GM04503 (cell line): ENCODE data around the gene PGM3.

Source experiments
- DNase-seq: peaks from one replicate; pipeline ENCODE4 v3.0.0-alpha.2; 2012; ENCODE audit warnings: low read depth

Gene PGM3

DNA sequence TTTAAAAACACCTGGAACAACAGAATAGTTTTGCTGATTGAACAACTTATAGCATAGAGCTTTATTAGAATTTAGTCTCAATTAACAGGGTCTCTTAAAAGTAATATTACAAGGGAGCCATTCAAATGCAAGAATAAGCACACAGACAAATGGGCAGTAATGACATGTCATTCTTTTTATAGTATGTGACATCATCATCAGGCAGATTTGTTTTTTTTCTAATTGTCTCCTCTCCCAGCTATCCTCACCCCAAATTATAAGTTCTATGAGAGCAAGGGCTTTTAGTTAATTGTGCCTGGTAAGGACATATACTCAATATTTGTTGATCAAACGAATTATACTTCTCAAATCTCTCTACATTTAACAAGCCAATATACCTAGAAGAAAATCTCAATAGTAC, 11.0 kb downstream of the PGM3 start:
- DNase-seq = no peak

DNA sequence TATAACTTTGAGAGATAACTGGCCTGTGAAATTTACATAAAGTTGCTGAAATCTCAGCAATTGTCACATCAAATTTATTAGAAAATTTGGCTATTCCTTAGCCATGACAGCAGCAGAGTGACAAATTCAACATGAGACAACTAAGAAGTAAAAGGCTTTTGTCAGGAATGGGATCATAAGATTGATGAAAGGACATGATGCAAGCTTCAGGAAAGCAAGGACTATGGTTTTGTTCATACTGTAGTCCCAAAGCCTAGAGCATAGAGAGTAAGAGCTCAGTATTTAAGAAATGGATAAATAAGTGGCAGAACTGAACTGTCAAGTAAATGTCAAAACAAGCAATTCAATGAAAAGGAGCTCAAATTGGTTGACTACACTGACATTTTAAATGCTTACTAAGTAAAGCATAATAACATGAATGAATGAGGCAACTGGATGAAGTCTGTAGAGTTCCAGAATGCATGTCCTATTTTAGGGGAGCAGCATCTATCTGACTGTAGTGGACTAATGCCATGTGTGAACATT, 12.6 kb downstream of the PGM3 start:
- DNase-seq = no peak

DNA sequence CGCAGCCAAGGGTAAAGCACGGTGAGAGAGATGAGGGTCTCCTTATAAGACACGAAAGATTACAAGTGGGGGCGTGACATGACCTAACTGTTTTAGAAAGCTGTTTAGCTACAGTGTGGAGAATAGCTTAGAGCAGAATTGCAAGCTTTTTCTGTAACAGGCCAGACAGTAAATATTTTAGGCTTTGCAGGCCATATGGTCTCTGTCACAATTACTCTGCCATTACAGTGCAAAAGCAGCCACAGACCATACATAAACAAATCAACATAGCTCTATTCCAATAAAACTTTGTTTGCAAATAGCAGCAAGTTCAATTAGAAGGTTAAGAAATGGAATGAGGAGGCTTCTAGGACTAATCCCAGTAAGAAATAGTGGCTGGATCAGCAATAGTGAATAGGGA, 16.8 kb downstream of the PGM3 start:
- no peak for DNase-seq

DNA sequence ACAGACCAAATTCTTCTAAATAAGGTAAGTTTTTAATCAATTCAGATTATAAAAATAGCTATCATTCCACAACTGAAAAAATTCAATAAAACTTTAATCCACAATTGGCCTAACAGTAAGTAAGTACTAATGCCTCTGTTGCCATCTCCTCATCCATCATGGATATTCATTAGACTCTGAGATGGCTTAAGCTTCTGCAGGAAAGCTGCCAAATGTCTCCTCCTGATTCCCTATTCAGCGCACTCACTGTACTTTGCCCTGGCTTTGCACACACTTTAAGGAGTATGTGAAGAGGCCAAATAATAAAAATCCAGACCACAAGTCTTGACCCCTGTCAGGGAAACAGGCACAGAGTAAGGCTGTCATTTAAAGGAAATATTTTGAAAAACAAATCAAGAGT, 23.6 kb downstream of the PGM3 start:
- DNase-seq = no peak

DNA sequence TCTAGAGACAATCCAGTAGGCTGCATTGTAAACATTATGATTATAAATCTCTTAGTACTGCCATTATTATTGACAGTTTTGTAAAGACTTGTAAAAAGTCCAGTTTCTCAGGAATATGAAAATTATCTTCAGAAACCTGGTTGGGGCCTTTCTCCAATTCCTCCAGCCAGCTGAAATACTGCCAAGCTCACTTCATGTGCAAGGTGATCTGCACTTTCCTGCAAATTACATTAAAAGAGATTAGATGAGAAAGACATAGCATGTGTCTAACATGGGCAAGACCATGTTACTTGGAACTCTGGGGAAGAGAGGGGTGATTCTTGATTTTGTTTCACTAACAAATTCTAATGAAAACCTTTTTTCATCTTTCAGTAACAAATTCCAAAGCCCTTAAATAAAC, 24.0 kb downstream of the PGM3 start:
- no peak for DNase-seq

DNA sequence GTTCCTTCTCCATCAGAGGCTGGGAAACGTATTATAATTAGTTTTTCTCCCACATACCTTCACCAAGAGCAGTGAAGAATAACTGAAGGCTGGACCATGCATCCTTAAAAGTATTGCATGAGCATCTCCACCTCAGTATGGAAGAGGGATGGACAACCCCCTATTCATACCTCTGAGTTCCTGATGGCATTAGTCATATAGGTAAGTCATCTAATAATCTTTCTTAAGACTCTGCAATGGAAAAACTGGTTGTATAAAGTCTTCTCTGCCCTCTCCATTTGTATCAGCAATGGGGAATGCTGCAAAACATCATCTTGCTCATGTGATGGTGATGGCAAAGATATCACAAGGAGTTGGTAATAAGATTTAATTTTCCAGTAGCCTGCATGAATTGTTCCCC, 24.5 kb downstream of the PGM3 start:
- no peak for DNase-seq

DNA sequence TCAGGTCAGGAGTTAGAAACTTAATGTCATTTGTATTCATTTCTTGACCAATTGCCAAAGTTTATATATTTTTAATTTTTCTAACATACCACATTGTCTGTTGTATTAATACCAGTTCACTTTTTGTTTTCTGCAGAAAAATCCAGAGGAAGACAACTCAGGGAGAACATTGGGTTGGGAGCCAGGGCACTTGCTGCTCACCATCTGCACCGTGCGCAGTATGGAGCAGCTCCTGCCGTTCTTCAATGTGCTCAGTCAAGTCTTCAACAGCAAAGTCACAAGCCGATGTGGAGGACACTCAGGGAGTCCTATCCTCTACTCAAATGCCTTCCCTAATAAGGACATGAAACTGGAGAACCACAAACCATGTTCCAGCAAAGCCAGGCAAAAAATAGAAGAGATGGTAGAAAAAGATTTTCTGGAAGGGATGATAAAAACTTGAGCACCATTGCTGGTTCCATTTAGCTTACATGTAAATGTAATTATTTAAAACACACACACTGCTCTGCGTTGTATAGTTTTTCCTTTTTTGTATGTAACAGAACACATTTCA, 25.3 kb downstream of the PGM3 start:
- DNase-seq = no peak

DNA sequence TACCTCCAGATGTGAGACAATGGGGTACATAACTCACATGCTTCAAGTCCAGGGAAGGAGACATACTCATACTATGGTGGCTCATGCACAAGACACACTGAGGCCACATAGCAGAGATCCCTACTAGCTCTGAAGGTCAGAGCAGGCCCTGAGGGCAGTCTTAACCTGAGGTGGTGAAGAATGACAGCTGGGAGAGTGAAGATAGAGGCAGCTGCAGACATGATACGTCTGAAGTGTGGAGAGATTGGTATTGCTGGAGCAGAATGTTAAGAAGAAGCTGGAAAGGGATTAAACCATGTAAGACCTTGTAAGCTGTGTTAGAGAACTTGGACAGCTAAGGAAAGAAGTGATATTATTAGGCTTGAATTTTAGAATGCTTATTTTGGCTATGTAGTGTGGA, 32.9 kb downstream of the PGM3 start:
- DNase-seq = no peak

DNA sequence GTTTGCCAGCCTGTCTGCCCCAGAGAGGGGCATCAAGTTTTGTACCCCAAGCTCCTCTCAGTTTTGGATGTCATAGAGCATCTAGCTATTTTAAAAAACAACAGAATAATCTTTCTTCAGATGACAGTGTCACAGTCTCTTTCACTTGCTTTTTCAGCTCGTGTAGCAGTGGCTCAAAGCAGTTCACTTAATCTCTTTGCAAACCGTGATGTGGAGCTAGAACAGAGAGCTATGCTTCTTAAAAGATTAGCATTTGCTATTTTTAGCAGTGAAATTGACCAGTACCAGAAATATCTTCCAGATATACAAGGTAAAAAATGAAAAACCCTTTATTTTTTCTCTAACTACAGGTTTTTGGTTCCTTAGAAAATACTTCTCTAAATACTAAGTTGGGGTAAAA, 37.3 kb downstream of the PGM3 start:
- no peak for DNase-seq

DNA sequence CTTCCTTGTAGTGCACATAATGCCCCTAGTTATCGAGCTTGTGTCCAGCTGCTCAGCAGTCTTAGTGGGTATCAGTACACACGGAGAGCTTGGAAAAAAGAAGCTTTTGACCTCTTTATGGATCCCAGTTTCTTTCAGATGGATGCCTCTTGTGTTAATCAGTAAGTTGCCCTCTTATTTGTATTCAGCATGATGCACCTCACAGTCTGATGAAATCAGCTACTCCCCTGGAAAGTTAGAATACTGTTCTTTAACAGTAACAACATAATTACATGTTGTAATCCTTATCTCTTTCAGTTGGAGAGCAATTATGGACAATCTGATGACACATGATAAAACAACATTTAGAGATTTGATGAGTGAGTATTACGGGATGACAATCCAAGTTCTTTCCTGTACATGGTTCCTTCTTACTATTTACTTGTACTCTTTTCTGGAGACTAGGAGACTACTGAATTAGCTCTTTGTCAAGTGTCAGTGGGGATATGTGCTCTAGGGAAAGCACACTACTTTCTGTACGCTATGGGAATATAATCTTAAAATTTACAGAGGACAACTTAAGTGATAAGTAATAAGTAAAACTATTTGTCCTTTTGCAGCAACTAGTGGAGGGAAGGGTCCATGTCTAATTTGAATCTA, 39.1 kb downstream of the PGM3 start:
- no peak for DNase-seq

DNA sequence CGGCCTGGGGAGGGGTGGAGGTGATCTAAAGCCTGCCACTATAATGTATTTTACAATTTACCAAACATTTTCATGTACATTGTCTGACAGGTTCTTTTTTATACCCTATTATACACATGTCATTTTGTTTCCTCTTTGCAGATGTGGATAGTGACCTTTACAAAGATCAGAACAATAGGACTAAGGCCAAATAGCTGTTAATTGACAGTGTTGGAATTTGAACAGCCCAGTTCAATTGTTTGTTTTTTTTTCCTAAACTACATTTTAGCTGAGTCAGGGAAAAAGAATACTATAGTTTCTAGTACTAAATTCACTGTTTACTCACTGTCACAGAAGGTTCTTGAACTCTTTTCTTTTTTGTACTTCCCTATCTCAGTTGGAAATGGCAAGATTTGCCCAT, 40.2 kb downstream of the PGM3 start:
- no peak for DNase-seq

DNA sequence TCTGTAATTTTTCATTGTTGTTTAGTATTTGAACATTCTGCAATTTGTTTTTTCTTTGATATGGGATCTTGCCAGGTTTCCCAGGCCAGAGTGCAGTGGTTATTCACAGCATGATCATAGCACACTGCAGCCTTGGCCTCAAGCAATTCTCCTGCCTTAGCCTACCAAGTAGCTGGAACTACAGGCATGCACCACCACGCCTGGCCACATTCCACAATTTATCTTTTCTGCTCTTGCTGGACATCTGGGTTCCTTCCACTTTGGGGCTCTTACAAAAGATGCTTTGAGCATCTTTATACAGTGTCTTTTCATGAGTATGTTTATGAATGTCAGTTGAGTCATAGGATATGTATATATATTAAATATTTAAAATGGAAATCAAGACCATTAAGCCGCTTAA, 42.0 kb downstream of the PGM3 start:
- no peak for DNase-seq

DNA sequence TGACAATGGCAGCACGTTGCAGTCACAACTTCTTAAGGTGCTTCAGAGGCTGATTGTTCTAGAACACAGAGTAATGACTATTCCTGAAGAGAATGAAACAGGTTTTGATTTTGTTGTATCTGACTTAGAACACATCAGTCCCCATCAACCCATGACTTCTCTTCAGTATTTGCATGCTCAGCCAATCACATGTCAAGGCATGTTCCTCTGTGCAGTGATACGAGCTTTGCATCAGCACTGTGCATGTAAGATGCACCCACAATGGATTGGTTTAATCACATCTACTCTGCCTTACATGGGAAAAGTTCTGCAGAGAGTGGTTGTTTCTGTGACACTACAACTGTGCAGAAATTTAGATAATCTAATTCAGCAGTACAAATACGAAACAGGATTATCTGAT, 54.3 kb downstream of the PGM3 start:
- DNase-seq = no peak

DNA sequence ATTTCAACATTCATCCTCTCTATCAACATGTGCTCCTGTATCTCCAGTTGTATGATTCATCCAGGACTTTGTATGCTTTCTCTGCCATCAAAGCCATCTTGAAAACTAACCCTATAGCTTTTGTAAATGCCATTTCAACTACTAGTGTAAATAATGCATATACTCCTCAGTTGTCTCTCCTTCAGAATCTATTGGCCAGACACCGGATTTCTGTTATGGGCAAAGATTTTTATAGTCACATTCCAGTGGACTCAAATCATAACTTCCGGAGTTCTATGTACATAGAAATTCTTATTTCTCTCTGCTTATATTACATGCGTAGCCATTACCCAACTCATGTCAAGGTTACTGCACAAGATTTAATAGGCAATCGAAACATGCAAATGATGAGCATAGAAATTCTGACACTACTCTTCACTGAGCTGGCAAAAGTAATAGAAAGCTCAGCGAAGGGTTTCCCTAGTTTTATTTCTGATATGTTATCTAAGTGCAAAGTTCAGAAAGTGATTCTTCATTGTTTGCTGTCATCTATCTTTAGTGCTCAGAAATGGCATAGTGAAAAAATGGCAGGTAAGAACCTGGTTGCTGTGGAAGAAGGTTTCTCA, 54.8 kb downstream of the PGM3 start:
- no peak for DNase-seq

DNA sequence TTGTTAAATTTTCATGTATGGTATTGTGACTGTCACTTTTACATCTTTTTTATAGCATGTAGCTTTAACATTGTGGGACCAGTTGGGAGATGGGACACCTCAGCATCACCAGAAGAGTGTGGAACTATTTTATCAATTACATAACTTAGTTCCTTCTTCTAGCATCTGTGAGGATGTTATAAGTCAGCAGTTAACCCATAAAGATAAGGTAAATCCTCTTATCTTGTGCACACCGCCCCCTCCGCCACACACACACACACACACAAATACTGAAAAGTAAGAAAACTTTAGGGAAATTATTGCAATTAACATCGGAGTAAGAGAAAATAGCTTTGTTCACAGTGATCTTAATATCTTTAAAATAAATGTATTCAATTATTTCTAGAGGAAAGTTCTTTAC, 60.9 kb downstream of the PGM3 start:
- no peak for DNase-seq

DNA sequence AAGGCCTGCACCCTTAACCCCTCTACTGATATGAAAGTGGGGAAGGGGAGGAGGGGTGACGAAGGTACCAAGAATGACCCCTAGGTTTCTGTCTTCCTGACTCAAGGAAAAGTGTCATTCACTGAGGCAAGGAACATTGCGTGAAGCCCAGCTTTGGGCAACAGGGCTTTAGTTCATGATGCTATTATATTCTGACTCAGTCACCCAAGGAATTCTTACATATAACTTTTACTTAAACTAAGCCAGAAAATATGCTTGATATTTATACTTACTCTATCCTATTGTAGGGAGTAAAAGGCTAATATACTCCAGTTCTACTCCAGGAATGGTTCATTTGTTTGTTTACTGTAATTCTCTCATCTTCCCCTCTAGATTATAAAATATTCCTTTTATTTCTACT, 65.1 kb downstream of the PGM3 start:
- no peak for DNase-seq

DNA sequence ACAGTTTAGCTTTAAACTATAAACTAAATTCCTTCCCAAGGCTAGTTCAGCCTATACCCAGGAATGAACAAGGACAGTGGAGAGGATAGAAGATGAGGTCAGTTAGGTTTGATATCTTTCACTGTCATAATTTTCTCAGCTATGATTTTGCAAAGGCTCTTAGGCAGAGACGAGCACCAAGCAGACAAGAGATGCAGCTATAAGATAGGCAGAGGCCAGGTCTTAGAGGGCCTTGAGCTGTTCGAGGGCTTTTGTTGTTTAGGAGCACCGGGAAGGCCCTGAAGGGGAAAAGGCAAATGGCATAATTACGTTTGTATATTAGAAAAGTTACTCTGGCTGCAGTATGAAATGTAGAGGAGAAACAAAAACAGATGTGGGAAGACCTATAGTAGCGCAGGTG, 65.8 kb downstream of the PGM3 start:
- no peak for DNase-seq

DNA sequence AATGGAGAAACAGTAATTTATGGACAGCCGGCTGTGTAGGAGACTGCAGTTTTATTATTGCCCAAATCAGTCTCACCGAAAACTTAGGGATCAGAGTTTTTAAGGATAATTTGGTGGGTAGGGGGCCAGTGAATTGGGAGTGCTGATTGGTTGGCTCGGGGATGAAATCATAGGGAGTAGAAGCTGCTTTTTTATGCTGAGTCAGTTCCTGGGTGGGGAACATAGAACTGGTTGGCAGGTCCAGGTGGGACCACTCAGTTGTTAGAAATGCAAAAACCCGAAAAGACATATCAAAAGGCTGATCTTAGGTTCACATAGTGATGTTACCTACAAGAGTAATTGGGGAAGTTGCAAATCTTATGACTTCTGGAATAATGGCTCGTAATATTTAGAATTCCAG, 66.3 kb downstream of the PGM3 start:
- no peak for DNase-seq

DNA sequence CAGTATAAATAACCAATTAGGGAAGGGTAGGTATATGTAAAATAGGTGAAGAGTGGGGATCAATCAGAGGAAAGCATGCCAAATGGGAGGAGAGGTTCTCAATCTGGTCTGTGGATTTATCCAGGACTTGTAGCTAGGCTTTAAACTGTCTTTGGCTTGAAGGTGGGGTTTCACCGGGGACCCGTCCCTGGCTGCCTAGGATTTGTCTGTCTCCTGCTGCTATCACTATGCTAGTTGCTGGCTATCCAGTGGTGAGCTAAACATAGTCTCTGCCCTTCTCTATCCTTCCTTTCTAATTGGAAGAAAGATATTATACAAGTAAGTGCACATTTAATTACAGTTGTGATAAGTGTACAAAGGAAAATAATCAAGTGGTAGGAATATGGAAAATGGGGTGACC, 66.8 kb downstream of the PGM3 start:
- DNase-seq = no peak

DNA sequence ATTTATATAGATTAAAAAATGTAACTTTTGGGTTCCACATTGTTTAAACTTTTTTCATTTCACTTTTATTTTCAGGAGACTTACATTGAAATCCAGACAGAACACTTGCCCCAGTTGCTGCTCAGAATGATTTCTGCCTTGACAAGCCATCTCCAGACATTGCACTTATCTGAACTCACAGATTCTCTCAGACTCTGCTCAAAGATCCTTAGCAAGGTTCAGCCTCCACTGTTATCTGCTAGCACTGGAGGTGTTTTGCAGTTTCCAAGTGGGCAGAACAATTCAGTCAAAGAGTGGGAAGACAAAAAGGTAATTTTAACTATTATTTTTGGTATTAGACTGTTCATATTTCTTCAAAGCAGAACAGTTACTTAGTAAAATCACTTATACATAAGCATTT, 67.6 kb downstream of the PGM3 start:
- no peak for DNase-seq

DNA sequence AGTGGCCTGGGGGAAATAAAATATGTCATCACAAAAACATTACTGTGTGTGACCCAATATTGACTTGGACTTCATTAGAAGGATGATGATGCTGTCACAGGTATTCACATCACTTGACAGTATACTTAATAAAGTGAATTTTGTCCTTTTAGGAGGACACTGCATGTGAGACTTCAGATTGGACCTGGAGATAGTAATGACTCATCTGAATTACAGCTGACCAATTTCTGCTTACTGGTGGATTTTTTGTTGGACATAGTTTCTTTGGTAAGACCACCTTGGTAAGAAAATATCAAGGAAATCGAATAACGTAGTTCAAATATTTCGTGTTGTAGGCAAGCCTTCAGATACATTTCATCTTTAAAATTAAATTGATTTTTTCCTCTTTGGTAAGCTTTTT, 68.5 kb downstream of the PGM3 start:
- no peak for DNase-seq

DNA sequence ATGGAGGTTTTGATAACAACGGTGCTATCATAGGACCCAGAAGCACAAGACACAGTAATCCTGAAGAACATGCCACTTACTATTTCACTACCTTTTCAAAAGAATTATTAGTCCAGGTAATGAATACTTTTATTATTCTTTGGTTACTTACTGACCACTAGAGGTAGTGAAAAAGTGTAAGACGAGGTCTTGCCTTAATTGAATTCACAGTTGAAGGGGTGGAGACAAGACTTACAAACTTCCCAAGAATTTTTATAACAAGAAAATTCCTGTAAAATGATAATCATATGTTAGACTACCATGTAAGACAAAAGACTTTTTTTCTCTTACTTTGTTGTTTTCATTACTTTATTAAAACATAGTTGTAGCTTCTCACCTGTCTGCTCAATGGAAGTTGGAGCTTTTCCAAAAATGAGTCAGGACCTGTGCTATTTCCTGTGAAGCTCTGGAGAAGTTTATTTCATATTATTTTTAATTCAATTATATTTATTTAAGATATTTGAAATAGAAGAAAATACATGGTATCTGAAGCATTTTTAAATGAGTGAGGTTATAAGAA, 73.2 kb downstream of the PGM3 start:
- no peak for DNase-seq

DNA sequence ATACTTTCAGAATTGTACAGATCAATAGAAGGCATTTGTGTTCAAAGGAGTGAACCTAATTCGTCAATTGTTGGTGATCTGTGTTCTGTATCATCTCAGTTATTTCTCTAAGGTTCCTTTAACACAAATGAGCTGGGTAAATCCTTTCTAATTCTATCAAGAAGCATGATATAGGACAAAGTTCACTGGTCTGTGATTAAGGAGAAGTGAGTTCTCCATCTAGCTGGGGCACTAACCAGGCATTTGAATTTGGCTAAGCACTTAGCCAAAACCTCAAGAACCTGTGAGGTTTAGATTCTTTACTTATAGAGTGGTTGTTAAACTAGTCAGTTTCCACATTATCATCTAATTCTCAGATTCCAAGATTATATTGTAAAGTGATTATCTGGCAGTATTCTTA, 75.3 kb downstream of the PGM3 start:
- DNase-seq = no peak
